ENCODE measurements around the gene SLAMF9. TPM values are rescaled to one million over a fixed set of nuclear protein-coding genes. Genes with fewer than 3 reads are reported as not detected.

SLAMF9 gene
- total RNA-seq, 1 donor from 2014 or later = not detected

GRCh38 chr1:159979257-159979656 lies 25.2 kb upstream of the SLAMF9 start:
- H3K4me1 ChIP-seq (ENCODE audit: control insufficient read depth in 3 of 3, insufficient read depth in 3 of 3, low read length in 3 of 3) = no peaks in the 10 kb centered on the region
- no peak overlapping the region for H3K4me3 ChIP-seq (ENCODE audit: low read length in 3 of 3)
- peaks cover 6 to 20% (median 9%) of the 10 kb centered on the region in 3 donors for H3K27me3 ChIP-seq (ENCODE audit: control insufficient read depth in 3 of 3, insufficient read depth in 3 of 3, low read length in 3 of 3)
- no peak overlapping the region for H3K27ac ChIP-seq (ENCODE audit: low read depth, low read length)
- H3K36me3 ChIP-seq (ENCODE audit: control insufficient read depth in 3 of 3, insufficient read depth in 3 of 3, low read length in 3 of 3) = no peaks in the 10 kb centered on the region
- no peak overlapping the region for H3K9ac ChIP-seq (ENCODE audit: low read depth in 1 of 3, low read length in 3 of 3)
- H3K9me3 ChIP-seq (ENCODE audit: control insufficient read depth in 3 of 3, low read length in 3 of 3) = no peaks in the 10 kb centered on the region

- no peaks in the 10 kb centered on the region for H3K4me1 ChIP-seq (ENCODE audit: control insufficient read depth in 3 of 3, insufficient read depth in 3 of 3, low read length in 3 of 3)
- no peak overlapping the region for H3K9ac ChIP-seq (ENCODE audit: low read depth in 1 of 3, low read length in 3 of 3)
- H3K9me3 ChIP-seq (ENCODE audit: control insufficient read depth in 3 of 3, low read length in 3 of 3) = no peaks in the 10 kb centered on the region
- H3K27me3 ChIP-seq (ENCODE audit: control insufficient read depth in 3 of 3, insufficient read depth in 3 of 3, low read length in 3 of 3) = peaks cover 9 to 17% (median 16%) of the 10 kb centered on the region in 3 donors
- H3K27ac ChIP-seq (ENCODE audit: low read depth, low read length) = no peak overlapping the region
- no peak overlapping the region for H3K4me3 ChIP-seq (ENCODE audit: low read length in 3 of 3)
- H3K36me3 ChIP-seq (ENCODE audit: control insufficient read depth in 3 of 3, insufficient read depth in 3 of 3, low read length in 3 of 3) = no peaks in the 10 kb centered on the region
Observed at GRCh38 chr1:159978107-159978398, 24.0 kb upstream of the SLAMF9 start.

- Histone ChIP-seq H3K9me3 (ENCODE audit: control insufficient read depth in 3 of 3, low read length in 3 of 3) (no peaks in the 10 kb centered on the region), H3K27me3 (ENCODE audit: control insufficient read depth in 3 of 3, insufficient read depth in 3 of 3, low read length in 3 of 3) (peaks cover 11 to 19% (median 18%) of the 10 kb centered on the region in 3 donors), H3K4me3 (ENCODE audit: low read length in 3 of 3) (no peak overlapping the region), H3K36me3 (ENCODE audit: control insufficient read depth in 3 of 3, insufficient read depth in 3 of 3, low read length in 3 of 3) (no peaks in the 10 kb centered on the region), H3K27ac (ENCODE audit: low read depth, low read length) (no peak overlapping the region), H3K4me1 (ENCODE audit: control insufficient read depth in 3 of 3, insufficient read depth in 3 of 3, low read length in 3 of 3) (no peaks in the 10 kb centered on the region), H3K9ac (ENCODE audit: low read depth in 1 of 3, low read length in 3 of 3) (no peak overlapping the region)
Observed at GRCh38 chr1:159977364-159978106, 23.5 kb upstream of the SLAMF9 start.

GRCh38 chr1:159974350-159974965 lies 20.4 kb upstream of the SLAMF9 start:
- Histone ChIP-seq H3K27me3 (ENCODE audit: control insufficient read depth in 3 of 3, insufficient read depth in 3 of 3, low read length in 3 of 3) (peaks cover 14 to 23% (median 20%) of the 10 kb centered on the region in 3 donors), H3K4me1 (ENCODE audit: control insufficient read depth in 3 of 3, insufficient read depth in 3 of 3, low read length in 3 of 3) (no peaks in the 10 kb centered on the region), H3K27ac (ENCODE audit: low read depth, low read length) (no peak overlapping the region), H3K36me3 (ENCODE audit: control insufficient read depth in 3 of 3, insufficient read depth in 3 of 3, low read length in 3 of 3) (no peaks in the 10 kb centered on the region), H3K4me3 (ENCODE audit: low read length in 3 of 3) (no peak overlapping the region), H3K9me3 (ENCODE audit: control insufficient read depth in 3 of 3, low read length in 3 of 3) (no peaks in the 10 kb centered on the region), H3K9ac (ENCODE audit: low read depth in 1 of 3, low read length in 3 of 3) (no peak overlapping the region)

- H3K4me1 ChIP-seq (ENCODE audit: control insufficient read depth in 3 of 3, insufficient read depth in 3 of 3, low read length in 3 of 3) = no peaks in the 10 kb centered on the region
- no peak overlapping the region for H3K27ac ChIP-seq (ENCODE audit: low read depth, low read length)
- no peak overlapping the region for H3K4me3 ChIP-seq (ENCODE audit: low read length in 3 of 3)
- H3K9ac ChIP-seq (ENCODE audit: low read depth in 1 of 3, low read length in 3 of 3) = no peak overlapping the region
- no peaks in the 10 kb centered on the region for H3K36me3 ChIP-seq (ENCODE audit: control insufficient read depth in 3 of 3, insufficient read depth in 3 of 3, low read length in 3 of 3)
- H3K9me3 ChIP-seq (ENCODE audit: control insufficient read depth in 3 of 3, low read length in 3 of 3) = no peaks in the 10 kb centered on the region
- peaks cover 14 to 23% (median 20%) of the 10 kb centered on the region in 3 donors for H3K27me3 ChIP-seq (ENCODE audit: control insufficient read depth in 3 of 3, insufficient read depth in 3 of 3, low read length in 3 of 3)
Observed at GRCh38 chr1:159973350-159973940, 19.4 kb upstream of the SLAMF9 start.

- Histone ChIP-seq H3K9ac (ENCODE audit: low read depth in 1 of 3, low read length in 3 of 3) (no peak overlapping the region), H3K36me3 (ENCODE audit: control insufficient read depth in 3 of 3, insufficient read depth in 3 of 3, low read length in 3 of 3) (no peaks in the 10 kb centered on the region), H3K4me3 (ENCODE audit: low read length in 3 of 3) (no peak overlapping the region), H3K4me1 (ENCODE audit: control insufficient read depth in 3 of 3, insufficient read depth in 3 of 3, low read length in 3 of 3) (no peaks in the 10 kb centered on the region), H3K9me3 (ENCODE audit: control insufficient read depth in 3 of 3, low read length in 3 of 3) (no peaks in the 10 kb centered on the region), H3K27ac (ENCODE audit: low read depth, low read length) (no peak overlapping the region), H3K27me3 (ENCODE audit: control insufficient read depth in 3 of 3, insufficient read depth in 3 of 3, low read length in 3 of 3) (peaks cover 14 to 20% (median 19%) of the 10 kb centered on the region in 3 donors)
Observed at GRCh38 chr1:159972443-159973205, 18.6 kb upstream of the SLAMF9 start.

GRCh38 chr1:159970932-159971342 lies 16.9 kb upstream of the SLAMF9 start:
- no peak overlapping the region for H3K27ac ChIP-seq (ENCODE audit: low read depth, low read length)
- H3K27me3 ChIP-seq (ENCODE audit: control insufficient read depth in 3 of 3, insufficient read depth in 3 of 3, low read length in 3 of 3) = peaks cover 10 to 14% (median 14%) of the 10 kb centered on the region in 3 donors
- H3K4me1 ChIP-seq (ENCODE audit: control insufficient read depth in 3 of 3, insufficient read depth in 3 of 3, low read length in 3 of 3) = no peaks in the 10 kb centered on the region
- H3K9ac ChIP-seq (ENCODE audit: low read depth in 1 of 3, low read length in 3 of 3) = no peak overlapping the region
- H3K9me3 ChIP-seq (ENCODE audit: control insufficient read depth in 3 of 3, low read length in 3 of 3) = no peaks in the 10 kb centered on the region
- H3K36me3 ChIP-seq (ENCODE audit: control insufficient read depth in 3 of 3, insufficient read depth in 3 of 3, low read length in 3 of 3) = no peaks in the 10 kb centered on the region
- no peak overlapping the region for H3K4me3 ChIP-seq (ENCODE audit: low read length in 3 of 3)

GRCh38 chr1:159968901-159969300 lies 14.9 kb upstream of the SLAMF9 start:
- H3K4me3 ChIP-seq (ENCODE audit: low read length in 3 of 3) = no peak overlapping the region
- H3K9ac ChIP-seq (ENCODE audit: low read depth in 1 of 3, low read length in 3 of 3) = no peak overlapping the region
- H3K27me3 ChIP-seq (ENCODE audit: control insufficient read depth in 3 of 3, insufficient read depth in 3 of 3, low read length in 3 of 3) = peaks cover 5 to 13% (median 12%) of the 10 kb centered on the region in 3 donors
- no peak overlapping the region for H3K27ac ChIP-seq (ENCODE audit: low read depth, low read length)
- H3K4me1 ChIP-seq (ENCODE audit: control insufficient read depth in 3 of 3, insufficient read depth in 3 of 3, low read length in 3 of 3) = no peaks in the 10 kb centered on the region
- H3K36me3 ChIP-seq (ENCODE audit: control insufficient read depth in 3 of 3, insufficient read depth in 3 of 3, low read length in 3 of 3) = no peaks in the 10 kb centered on the region
- H3K9me3 ChIP-seq (ENCODE audit: control insufficient read depth in 3 of 3, low read length in 3 of 3) = no peaks in the 10 kb centered on the region

GRCh38 chr1:159965263-159965662 lies 11.2 kb upstream of the SLAMF9 start:
- Histone ChIP-seq H3K4me1 (ENCODE audit: control insufficient read depth in 3 of 3, insufficient read depth in 3 of 3, low read length in 3 of 3) (no peaks in the 10 kb centered on the region), H3K27me3 (ENCODE audit: control insufficient read depth in 3 of 3, insufficient read depth in 3 of 3, low read length in 3 of 3) (peaks cover 0 to 7% (median 4%) of the 10 kb centered on the region in 3 donors), H3K9me3 (ENCODE audit: control insufficient read depth in 3 of 3, low read length in 3 of 3) (no peaks in the 10 kb centered on the region), H3K36me3 (ENCODE audit: control insufficient read depth in 3 of 3, insufficient read depth in 3 of 3, low read length in 3 of 3) (no peaks in the 10 kb centered on the region), H3K27ac (ENCODE audit: low read depth, low read length) (no peak overlapping the region), H3K9ac (ENCODE audit: low read depth in 1 of 3, low read length in 3 of 3) (no peak overlapping the region), H3K4me3 (ENCODE audit: low read length in 3 of 3) (no peak overlapping the region)

Data from skeletal muscle tissue (tissue), 4 donors.